ENCODE results near the gene CENPM.

DNA sequence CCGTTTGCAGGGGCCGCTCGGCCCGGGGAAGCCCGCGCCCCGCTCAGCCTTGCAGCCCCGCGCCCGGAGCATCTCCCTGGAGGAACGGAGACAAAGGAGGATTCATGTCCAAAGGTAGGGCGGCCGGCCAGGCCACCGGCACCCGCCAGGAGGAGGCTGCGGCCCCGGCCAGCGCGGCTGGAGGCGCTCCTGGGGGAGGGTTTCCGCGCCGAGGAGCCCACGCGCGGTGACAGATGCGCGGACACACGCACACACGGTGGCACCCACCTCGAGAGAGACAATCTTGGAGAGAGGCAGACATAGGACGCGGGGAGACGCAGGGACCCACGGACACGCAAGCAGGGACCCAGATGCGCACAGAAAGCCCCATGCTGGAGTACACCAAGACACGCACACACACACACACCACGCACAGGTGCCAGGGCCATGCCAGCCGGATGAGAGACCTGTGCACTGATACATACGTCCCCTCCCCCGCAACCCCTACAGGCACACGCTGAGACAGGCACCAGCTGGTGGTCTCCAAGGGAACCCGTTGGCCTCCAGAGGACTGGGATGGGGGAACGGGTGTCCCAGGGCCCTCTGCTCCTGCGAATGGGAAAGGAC lies 30.1 kb upstream of the CENPM start:
- TF ChIP-seq EZH2 (IDR thresholded peaks at IDR 0.05; ENCODE audit: borderline replicate concordance) (no peak), EZH2phosphoT487 (IDR thresholded peaks at IDR 0.05; ENCODE audit: low read depth, severe bottlenecking, unreplicated experiment) (no peak)
- TF ChIP-seq, protein P1, sequence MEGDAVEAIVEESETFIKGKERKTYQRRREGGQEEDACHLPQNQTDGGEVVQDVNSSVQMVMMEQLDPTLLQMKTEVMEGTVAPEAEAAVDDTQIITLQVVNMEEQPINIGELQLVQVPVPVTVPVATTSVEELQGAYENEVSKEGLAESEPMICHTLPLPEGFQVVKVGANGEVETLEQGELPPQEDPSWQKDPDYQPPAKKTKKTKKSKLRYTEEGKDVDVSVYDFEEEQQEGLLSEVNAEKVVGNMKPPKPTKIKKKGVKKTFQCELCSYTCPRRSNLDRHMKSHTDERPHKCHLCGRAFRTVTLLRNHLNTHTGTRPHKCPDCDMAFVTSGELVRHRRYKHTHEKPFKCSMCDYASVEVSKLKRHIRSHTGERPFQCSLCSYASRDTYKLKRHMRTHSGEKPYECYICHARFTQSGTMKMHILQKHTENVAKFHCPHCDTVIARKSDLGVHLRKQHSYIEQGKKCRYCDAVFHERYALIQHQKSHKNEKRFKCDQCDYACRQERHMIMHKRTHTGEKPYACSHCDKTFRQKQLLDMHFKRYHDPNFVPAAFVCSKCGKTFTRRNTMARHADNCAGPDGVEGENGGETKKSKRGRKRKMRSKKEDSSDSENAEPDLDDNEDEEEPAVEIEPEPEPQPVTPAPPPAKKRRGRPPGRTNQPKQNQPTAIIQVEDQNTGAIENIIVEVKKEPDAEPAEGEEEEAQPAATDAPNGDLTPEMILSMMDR (IDR thresholded peaks at IDR 0.05; ENCODE audit: poor library complexity): no peak
